ENCODE data around the gene WDR62. TPM values are rescaled to one million over a fixed set of nuclear protein-coding genes. Genes with fewer than 3 reads are reported as not detected.
"Not testable (repeated sequence)": the region's sequence is repeated elsewhere in the genome, so short reads cannot be mapped to it uniquely, and the experiment has no call there.

The WDR62 gene
- total RNA-seq, 1 experiment from 2014 or later, result 14.0 TPM

GRCh38 chr19:36040495-36040894 lies 14.2 kb upstream of the WDR62 start:
- CTCF ChIA-PET, result no interaction called here
- Histone ChIP-seq H3K4me2 (no peak overlapping the region), H3K9me3 (ENCODE audit: insufficient read depth, low read depth) (no peaks in the 10 kb centered on the region), H3K79me2 (ENCODE audit: low read depth) (no peaks in the 10 kb centered on the region), H4K20me1 (ENCODE audit: insufficient read depth) (no peaks in the 10 kb centered on the region), H3K36me3 (ENCODE audit: low read depth) (no peaks in the 10 kb centered on the region), H3K27ac (no peak overlapping the region), H3F3A (ENCODE audit: insufficient read depth, low read depth) (peaks cover 9% of the 10 kb centered on the region; the same call in 1 of the 2 replicates), H3K4me3 (no peak overlapping the region), H3K9me2 (ENCODE audit: insufficient read depth) (no peaks in the 10 kb centered on the region), H3K4me1 (replicated peaks; ENCODE audit: insufficient read depth) (peaks cover 8% of the 10 kb centered on the region), H3K27me3 (ENCODE audit: insufficient read depth, low read depth) (no peaks in the 10 kb centered on the region), H2AFZ (no peak overlapping the region)
- POLR2A ChIA-PET (ENCODE audit: unreplicated experiment), result no interaction called here
- intact Hi-C loops (cut with micrococcal nuclease; ENCODE audit: unreplicated experiment), result no loop called here
- TF ChIP-seq, protein P1, sequence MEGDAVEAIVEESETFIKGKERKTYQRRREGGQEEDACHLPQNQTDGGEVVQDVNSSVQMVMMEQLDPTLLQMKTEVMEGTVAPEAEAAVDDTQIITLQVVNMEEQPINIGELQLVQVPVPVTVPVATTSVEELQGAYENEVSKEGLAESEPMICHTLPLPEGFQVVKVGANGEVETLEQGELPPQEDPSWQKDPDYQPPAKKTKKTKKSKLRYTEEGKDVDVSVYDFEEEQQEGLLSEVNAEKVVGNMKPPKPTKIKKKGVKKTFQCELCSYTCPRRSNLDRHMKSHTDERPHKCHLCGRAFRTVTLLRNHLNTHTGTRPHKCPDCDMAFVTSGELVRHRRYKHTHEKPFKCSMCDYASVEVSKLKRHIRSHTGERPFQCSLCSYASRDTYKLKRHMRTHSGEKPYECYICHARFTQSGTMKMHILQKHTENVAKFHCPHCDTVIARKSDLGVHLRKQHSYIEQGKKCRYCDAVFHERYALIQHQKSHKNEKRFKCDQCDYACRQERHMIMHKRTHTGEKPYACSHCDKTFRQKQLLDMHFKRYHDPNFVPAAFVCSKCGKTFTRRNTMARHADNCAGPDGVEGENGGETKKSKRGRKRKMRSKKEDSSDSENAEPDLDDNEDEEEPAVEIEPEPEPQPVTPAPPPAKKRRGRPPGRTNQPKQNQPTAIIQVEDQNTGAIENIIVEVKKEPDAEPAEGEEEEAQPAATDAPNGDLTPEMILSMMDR (conservative IDR thresholded peaks at IDR 0.05), result no peak
- no peak for TF ChIP-seq EZH2 (IDR thresholded peaks at IDR 0.05; ENCODE audit: low read depth)
- DNase-seq, result no peak
- BruUV-seq (replicated peaks), result no TSS peak

GRCh38 chr19:36041092-36041491 lies 13.6 kb upstream of the WDR62 start:
- POLR2A ChIA-PET (ENCODE audit: unreplicated experiment); H3K27ac ChIP-seq; BruUV-seq (replicated peaks); H3K27me3 ChIP-seq (ENCODE audit: insufficient read depth, low read depth); H3K9me2 ChIP-seq (ENCODE audit: insufficient read depth); H3K36me3 ChIP-seq (ENCODE audit: low read depth); H3K4me2 ChIP-seq; H3K9me3 ChIP-seq (ENCODE audit: insufficient read depth, low read depth); CTCF ChIA-PET; H3F3A ChIP-seq (ENCODE audit: insufficient read depth, low read depth); DNase-seq; H2AFZ ChIP-seq; intact Hi-C loops (cut with micrococcal nuclease; ENCODE audit: unreplicated experiment); H3K4me1 ChIP-seq (replicated peaks; ENCODE audit: insufficient read depth); H4K20me1 ChIP-seq (ENCODE audit: insufficient read depth); H3K4me3 ChIP-seq; H3K79me2 ChIP-seq (ENCODE audit: low read depth): not testable (repeated sequence)

GRCh38 chr19:36041831-36042230 lies 12.9 kb upstream of the WDR62 start:
- intact Hi-C loops (cut with micrococcal nuclease; ENCODE audit: unreplicated experiment), result no loop called here
- no peak overlapping the region for H3K4me2 ChIP-seq
- peak; percentile 36 to 61 for DNase-seq

More at GRCh38 chr19:36041831-36042230, 12.9 kb upstream of the WDR62 start:
- no TSS peak for BruUV-seq (replicated peaks)
- Histone ChIP-seq H3K9me3 (ENCODE audit: insufficient read depth, low read depth) (no peaks in the 10 kb centered on the region), H3K27ac (no peak overlapping the region), H3K27me3 (ENCODE audit: insufficient read depth, low read depth) (no peaks in the 10 kb centered on the region), H2AFZ (no peak overlapping the region), H3K9me2 (ENCODE audit: insufficient read depth) (no peaks in the 10 kb centered on the region), H3K79me2 (ENCODE audit: low read depth) (no peaks in the 10 kb centered on the region), H3F3A (ENCODE audit: insufficient read depth, low read depth) (peaks cover 9% of the 10 kb centered on the region; the same call in 1 of the 2 replicates), H3K4me1 (replicated peaks; ENCODE audit: insufficient read depth) (peaks cover 8% of the 10 kb centered on the region), H3K36me3 (ENCODE audit: low read depth) (no peaks in the 10 kb centered on the region), H4K20me1 (ENCODE audit: insufficient read depth) (no peaks in the 10 kb centered on the region), H3K4me3 (no peak overlapping the region)
- POLR2A ChIA-PET (ENCODE audit: unreplicated experiment), result interaction anchor here (0.6 to 0.7 kb wide), 3 partner anchors 12 to 645 kb away, joined by 4 to 38 read pairs (median 36); no protein-coding TSS in a partner anchor
- TF ChIP-seq EZH2 (IDR thresholded peaks at IDR 0.05; ENCODE audit: low read depth), result no peak
- TF ChIP-seq, protein P1 (conservative IDR thresholded peaks at IDR 0.05), result no peak
- CTCF ChIA-PET, result interaction anchor here (0.6 to 1.0 kb wide), 3 partner anchors 11 to 46 kb away, joined by 3 to 5 read pairs (median 3); partner anchors contain the start of gene SYNE4

Data from PC-9 (cell line).